HG03159 (cell line): ENCODE results near the gene MTX2.
"Not testable (repeated sequence)": the region's sequence is repeated elsewhere in the genome, so short reads cannot be mapped to it uniquely, and the experiment has no call there.

Experiments used
- ATAC-seq: cut with Tn5 transposase; IDR thresholded peaks from one replicate; pipeline ENCODE4 v1.9.1; 2021; ENCODE audit warnings: mild to moderate bottlenecking, moderate library complexity; ENCODE audit not compliant: unreplicated experiment

MTX2 gene

DNA sequence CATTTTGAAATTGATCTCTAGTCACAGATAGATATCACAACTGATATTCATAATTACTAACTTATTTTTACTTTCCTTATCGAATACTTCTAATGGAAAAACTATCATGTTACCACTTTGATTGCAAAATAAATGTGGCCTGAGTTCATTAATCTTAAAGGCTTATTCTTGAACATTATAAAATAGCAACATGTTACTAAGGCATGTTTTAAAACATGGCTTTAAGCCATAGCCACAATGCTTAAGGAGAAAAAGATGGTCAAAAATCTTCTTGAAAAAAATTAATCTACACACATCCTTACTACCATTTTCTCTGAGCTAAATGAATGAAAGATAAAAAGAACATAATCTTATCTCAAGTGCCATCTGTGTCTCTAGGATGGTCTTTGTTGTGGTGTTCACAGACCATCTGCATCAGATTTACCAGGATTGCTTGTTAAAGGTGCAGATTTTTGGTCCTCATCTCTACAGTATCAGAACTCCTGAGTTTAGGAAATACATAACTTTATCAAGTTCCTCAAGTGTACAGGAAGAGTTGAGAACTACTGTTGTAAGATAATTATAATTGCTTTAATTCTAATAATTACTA is 15.3 kb downstream of the MTX2 start:
- ATAC-seq = no peak

DNA sequence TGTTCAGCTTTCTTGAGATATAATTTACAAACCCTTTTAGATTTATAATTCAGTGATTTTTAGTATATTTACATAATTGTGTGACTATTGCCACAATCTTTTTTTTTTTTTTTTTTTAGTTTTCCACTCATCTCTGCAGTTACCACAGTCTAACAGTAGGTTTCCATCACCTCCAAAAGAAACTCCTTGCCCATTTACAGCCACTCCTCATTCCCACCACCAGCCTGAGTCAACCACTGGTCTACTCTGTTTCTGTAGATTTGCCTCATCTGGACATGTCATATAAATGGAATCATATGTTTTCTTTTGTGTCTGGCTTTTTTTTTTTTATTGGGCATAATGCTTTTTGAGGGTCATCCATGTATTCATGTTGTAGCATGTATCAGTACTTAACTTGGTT is 16.1 kb downstream of the MTX2 start:
- ATAC-seq = no peak

DNA sequence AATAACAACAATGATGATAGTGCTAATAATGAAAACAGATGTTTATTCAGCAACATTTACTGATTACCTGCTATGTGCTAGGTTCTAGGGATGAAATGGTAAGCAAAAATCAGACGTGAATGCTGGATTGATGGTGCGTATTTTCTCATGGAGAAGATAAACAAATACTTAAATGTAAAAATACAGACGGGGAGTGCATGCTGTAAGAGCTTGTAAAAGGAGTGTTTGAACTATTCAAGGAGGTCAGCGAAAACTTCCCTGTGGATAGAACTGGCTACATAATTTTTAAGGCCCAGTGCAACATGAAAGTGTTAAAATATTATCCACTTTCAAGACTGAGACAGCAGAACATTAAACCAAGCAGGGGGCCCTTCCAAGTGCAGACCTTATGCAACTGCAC is 22.1 kb downstream of the MTX2 start:
- peak; percentile 29 for ATAC-seq

DNA sequence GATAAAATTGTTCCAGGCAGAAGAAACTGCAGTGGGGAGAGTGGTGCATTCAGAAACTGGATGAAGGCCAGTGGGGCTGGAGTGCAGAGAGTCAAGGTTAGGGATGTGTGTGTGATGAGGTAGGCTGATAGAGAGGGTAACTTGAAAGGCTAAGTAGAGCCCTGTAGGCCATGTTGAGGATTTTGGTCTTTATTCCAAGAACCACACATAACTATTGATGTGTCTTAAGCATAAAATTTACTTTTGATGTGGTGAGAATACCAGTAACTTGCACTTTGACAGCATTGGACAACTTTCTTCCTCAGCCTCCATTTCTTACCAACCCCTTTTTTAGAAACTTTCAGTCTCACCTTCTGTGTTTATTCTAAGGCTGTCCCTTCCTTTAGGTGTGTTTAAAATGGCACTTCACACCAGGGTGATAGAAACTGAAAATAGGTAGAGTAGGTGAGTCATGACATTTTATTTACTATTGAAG is 22.6 kb downstream of the MTX2 start:
- peak; percentile 78 for ATAC-seq

DNA sequence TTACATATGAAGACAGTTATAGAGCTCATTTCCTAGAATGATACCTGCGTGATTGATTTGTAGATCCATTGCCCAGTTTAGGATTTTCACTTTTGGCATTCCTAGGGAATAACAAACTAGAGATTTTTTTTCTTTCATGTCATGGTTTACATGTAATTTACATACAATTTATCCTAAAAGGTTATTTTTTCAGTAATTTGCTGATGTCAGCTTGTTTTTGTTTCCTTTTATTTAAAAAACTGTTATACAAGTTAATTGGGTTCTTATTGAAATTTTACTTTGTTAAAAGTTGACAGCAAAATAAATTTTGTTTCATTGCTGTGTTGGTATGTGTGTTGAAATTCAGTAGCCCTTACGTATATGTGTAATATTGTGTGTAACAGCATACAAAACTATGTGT is 23.4 kb downstream of the MTX2 start:
- no peak for ATAC-seq

DNA sequence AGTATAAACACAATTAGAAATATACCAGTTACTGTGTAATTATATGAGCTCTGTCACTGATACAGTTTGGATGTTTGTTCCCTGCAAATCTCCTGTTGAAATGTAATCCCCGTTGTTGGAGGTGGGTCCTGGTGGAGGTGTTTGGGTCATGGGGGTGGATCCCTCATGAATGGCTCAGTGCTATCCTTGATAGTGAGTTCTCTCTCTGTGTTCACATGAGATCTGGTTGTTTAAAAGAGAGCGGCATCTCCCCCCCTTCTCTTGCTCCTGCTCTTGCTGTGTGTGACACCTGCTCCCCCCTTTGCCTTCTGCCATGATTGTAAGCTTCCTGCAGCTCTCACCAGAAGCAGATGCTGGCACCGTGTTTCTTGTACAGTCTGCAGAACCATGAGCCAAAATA is 24.1 kb downstream of the MTX2 start:
- ATAC-seq = no peak

DNA sequence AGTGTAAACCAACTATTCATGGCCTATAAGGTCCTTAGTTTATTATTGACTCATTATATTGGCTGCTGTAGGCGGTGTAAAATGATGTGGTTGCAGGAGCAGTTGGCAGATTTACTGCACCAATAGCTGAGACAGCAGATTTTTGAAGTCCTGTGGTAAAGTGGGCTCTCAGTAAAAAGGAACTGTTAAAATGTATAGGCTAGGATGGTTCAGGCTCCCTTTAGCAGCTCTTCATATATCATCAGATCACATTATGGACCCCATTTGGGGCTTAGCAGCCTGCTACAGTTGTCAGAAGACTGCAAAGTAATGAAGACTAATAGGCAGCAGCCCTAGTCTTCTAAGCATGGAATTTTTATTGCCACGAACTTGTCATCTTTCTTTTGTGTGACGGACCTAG is 27.8 kb downstream of the MTX2 start:
- no peak for ATAC-seq

DNA sequence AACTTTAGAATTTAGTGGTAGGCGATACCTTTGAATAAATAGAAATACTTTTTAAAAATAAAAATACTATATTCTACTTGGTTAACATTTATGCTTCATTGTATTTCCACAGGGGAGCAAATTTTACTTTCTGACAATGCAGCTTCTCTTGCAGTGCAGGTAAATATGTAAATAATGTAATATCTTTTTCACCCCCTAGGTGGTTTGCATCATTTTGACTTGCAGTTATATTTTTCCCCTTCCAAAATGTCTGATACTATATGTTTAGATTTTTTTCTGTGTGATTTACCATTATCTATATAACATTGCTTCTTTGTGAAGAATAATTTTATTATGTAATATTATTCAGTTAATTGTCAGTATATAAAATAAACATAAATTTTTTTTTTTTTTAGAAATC is 28.5 kb downstream of the MTX2 start:
- no peak for ATAC-seq

DNA sequence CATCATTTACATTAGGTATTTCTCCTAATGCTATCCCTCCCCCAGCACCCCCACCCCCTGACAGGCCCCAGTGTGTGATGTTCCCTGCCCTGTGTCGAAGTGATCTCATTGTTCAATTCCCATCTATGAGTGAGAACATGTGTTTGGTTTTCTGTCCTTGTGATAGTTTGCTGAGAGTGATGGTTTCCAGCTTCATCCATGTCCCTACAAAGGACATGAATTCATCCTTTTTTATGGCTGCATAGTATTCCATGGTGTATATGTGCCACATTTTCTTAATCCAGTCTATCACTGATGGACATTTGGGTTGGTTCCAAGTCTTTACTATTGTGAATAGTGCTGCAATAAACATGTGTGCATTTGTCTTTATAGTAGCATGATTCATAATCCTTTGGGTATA is 36.8 kb downstream of the MTX2 start:
- not testable (repeated sequence) for ATAC-seq

DNA sequence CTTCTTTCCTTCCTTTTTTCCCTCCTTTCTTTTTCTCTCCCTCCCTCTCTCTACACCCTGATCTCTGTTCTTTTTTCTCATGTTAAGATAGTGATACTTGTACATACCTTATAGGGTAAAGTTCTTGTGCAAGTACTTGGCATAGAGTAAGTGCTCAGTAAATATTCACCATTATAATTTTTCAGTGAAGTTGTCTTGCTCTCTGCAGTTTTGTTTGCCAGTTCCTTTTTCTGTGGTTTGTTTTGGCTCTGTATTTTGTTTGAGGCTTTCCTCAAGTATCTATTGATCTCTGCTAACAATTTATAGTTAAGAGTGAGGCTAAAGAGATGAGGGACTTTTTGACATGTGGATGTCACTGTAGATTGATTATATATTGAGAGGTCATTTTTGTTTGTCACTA is 48.0 kb downstream of the MTX2 start:
- ATAC-seq = no peak

DNA sequence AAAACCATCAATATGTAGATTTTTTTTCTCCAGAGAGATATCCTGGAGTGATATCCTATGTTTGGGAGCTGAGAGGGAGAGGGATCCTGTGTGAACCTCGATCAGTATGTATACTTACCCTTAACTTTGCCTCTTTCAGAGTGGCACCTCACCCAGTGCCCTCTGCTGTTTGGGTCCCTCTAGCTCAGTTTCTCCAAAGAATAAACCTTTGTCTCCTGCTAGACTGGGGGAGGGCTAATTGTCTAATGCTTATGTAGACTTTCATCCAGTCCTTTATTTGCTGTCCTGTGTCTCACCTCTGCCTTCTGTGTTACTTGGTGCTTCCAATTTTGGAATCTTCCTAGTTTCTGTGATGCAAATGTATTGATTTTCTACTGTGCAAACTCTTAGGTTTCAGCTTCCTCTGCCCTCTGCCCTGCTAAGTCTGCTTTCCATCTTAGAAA is 48.4 kb downstream of the MTX2 start:
- ATAC-seq = no peak

DNA sequence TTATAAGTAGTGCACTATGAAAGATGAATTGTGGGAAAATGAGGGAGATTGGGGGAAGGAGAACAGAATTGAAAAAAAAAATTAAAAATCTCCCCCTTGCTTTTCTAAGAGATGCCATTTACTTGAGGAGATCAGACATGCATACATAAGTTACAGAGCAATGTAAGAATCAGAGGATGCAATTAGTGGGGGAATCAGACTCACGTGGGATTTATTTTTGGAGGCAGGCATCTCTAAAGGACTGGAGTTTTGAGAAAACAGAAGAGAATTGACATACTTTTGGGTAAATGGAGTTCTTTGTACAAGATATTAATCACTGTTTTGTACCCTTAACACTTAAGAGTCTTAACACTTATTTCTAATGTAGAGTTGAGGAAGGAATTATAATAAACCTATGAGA is 52.7 kb downstream of the MTX2 start:
- no peak for ATAC-seq

DNA sequence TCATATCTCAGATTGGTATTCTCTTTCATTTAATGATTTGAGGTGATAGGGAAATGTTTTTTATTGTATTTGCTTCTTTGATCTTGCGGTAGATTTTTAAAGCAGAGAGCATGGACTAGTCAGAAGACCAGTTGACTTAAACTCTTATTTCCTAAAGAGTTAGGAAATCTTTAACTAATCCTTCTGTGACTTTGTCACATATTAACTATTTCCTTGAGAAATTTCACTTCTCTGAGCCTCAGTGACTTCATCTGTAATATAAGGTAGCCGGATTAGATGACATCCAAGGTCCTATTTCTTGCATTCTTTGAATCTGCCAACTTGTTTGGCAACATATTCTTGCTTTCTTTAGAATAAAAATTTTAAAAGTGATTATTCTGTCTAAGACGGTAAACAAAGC is 55.6 kb downstream of the MTX2 start:
- ATAC-seq = no peak

DNA sequence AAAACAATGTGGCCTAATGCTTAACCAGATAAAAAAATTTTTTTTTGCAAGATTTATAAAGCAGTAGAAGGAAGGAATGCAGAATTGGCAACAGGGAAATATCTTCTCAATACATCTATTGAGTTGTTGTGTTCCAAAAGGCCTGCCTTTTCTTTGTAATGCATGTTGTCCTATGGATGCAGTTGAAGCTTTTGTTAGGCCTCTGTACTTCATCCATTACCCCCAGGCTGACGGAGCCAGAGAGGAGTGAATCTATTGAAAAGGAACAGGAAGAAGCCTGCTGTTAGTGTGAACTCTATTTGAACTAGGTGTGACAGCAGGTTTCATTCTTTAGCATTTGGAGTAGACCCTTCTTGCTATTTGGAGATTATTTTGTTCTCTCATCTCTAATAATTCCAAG is 56.5 kb downstream of the MTX2 start:
- no peak for ATAC-seq

DNA sequence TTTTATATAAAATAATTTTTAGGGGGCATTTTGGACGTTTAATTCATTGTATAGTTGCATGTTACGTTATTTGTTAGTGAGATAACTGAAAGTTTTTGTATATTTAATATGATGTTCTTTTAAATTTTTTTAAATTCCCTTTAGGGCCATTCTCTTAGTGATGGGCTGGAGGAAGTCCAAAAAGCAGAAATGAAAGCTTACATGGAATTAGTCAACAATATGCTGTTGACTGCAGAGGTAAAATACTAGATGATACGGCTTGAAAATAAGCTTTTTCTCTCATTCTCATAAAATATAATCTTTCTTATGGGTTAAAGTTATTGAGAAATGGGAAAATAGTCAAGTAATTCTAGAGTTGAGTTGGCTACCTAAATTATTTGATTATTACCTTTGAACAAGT is 58.9 kb downstream of the MTX2 start:
- ATAC-seq = no peak

DNA sequence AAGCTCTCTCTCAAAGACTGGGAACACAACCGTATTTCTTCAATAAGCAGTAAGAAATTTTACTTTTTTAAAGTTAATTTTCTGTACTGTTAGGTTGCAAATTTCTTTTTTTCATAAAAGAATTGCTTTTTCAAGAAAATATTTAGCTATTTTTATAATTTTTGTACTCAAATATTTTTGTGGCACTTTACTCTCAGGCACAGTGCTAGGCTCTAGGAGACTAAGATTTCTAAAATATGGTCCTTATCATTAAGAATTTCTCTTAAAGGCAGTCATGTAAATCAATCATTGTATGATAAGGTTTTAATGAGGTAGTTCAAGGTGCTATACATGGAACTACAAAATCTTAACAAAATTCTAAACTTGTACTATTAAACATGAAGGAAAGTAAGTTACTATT is 61.4 kb downstream of the MTX2 start:
- no peak for ATAC-seq

DNA sequence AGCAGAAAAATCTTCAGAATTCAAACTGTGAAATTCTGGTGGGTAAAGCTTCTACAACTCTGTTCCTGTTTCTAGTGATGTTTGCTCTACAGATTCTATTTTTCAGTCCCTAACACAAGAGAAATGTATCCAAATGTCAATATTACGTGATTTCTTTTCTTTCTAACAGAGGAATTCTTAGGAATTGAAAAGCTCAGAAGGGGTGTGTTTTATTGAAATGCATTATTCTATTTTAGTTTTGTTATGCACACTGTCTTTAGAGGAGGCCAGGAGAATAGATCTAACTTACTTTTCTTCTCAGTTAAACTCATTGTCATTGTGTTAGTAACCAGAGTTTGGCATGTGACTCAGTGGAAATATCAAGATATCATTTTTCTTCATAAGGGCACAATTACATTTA is 62.4 kb downstream of the MTX2 start:
- ATAC-seq = no peak

DNA sequence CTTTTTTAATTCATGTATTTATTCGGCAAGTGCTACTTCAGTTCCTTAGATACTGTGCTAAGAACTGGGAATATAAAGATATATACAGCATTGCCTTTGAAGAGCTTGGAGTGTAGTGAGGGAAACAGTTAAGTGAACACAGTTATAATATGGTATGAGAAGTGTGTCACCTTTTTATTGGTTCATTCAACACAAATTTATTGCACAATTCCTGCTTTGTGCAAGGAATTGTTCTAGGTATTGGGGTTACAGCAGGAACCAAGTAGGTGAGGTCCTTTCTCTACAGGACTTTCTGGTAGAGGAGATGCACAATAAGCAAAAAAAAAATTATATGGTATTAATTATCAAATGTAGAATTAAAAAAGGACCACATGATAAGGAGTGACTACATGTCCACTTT is 65.5 kb downstream of the MTX2 start:
- no peak for ATAC-seq

DNA sequence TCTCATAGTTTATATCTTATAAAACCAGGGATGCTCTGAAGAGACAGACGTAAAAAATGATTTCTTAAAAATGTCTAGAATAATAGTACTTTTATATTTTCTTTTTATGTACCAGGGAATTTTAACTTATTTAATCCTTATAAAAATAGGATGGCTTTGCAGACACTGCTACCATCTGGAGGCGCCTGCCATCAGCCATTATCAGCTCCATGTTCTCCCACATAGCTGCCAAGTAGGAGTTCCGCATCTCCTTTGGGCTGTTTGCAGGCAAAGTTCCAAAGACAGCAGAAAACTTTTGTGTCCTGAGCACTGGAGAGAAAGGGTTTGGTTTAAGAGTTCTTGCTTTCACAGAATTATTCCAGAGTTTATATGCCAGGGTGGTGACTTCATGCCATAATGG is 69.2 kb downstream of the MTX2 start:
- ATAC-seq = no peak

DNA sequence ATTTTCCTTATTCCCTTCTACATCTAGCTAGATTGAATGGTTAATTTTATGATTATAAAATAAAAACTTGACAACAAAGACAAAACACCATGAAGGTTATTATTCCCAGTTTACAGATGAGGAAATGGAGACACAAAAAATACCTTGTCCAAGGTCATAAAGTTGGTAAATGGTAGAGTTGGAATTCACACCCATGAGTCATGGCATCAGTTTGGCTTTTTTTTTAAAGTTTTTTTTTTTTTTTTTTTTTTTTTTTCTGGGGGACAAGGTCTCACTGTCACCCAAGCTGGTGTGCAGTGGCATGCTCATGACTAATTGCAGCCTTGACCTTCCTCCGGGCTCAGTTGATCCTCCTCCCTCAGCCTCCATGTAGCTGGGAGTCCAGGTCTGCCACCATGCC is 70.0 kb downstream of the MTX2 start:
- ATAC-seq = no peak

DNA sequence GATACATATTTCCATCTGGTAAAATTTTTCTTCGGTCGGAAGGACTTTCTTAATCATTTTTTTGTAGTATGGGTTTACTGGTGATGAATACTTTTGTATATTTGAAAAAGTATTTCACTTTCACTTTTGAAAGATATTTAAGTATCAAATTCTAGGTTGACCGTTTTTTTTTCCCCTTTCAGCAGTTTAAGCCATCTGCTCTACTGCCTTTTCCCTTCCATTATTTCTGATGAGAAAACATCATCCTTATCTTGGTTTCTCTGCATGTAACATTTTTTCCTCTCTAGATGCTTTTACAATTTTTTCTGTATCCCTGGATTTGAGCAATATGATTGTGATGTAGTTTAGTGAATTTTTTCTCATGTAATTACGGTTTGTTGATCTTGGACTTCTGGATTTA is 87.0 kb downstream of the MTX2 start:
- ATAC-seq = no peak

DNA sequence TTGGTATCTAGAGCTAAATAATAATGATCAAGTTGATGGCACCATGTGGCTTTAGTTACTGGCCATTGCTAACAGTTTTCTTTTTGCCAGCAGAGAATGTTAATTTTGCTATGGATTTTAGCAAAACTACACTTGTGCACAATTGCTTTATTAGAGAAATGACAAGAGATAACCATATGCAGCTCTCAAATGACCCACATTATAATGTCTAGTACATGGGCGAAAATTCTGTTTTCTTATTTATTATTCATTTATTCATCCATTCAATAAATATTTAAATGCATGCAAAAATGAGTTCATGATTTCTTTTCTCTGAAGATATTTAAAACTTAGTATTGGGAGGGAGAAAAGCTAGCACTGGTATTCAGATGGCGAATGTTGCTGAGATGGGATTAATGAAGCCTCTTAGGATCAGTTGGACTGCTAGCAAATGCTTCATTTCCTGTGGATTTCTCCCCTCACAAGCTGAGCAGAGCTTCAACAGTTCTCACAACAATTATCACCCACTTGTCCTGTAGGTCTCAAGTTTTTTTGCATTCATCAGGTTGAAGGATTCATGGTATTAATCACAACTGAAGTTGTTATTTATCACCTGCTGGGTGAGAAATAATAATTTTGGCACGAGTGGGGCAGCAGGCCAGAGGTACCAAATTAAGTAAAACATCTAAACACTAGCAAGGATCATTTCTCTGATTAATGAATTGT is 95.2 kb downstream of the MTX2 start:
- no peak for ATAC-seq

DNA sequence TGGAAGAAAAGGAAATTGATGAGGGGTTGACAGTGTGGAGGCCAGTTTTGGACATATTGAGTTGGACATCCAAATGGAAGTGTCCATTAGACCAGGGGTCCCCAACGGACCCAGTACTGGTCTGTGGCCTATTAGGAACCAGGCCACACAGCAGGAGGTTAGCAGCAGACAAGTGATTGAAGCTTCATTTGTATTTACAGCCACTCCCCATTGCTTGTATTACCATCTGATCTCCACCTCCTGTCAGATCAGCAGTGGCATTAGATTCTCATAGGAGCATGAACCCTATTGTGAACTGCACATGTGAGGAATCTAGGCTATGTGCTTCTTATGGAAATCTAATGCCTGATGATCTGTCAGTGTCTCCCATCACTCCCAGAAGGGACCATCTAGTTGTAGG is 99.1 kb downstream of the MTX2 start:
- no peak for ATAC-seq
